ENCODE results near the gene PADI6.

DNA sequence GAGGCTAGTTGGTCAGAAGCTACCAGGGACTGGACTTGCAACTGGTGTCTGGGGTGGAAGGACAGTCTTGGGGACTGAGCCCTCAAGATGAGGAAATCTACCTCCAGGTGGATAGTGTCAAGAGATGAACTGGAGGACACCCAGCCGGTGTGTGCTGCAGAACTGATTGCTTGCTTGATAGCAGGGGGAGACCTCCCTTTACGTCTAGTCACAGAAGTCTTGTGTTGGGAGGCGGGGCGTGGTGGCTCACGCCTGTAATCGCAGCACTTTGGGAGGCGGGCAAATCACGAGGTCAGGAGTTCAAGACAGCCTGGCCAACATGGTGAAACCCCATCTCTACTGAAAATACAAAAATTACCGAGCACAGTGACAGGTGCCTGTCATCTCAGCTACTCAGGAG is 62.6 kb downstream of the PADI6 start:
- TF ChIP-seq, protein P1, sequence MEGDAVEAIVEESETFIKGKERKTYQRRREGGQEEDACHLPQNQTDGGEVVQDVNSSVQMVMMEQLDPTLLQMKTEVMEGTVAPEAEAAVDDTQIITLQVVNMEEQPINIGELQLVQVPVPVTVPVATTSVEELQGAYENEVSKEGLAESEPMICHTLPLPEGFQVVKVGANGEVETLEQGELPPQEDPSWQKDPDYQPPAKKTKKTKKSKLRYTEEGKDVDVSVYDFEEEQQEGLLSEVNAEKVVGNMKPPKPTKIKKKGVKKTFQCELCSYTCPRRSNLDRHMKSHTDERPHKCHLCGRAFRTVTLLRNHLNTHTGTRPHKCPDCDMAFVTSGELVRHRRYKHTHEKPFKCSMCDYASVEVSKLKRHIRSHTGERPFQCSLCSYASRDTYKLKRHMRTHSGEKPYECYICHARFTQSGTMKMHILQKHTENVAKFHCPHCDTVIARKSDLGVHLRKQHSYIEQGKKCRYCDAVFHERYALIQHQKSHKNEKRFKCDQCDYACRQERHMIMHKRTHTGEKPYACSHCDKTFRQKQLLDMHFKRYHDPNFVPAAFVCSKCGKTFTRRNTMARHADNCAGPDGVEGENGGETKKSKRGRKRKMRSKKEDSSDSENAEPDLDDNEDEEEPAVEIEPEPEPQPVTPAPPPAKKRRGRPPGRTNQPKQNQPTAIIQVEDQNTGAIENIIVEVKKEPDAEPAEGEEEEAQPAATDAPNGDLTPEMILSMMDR (IDR thresholded peaks at IDR 0.05; ENCODE audit: control extremely low read depth in 1 of 3, insufficient read depth in 1 of 3, low read depth in 1 of 3, low read length in 3 of 3): no peak
- TF ChIP-seq BACH1 (IDR thresholded peaks at IDR 0.05; ENCODE audit: low read length) (no peak), EZH2 (IDR thresholded peaks at IDR 0.05; ENCODE audit: low read depth, low read length, severe bottlenecking) (no peak), YY1 (IDR thresholded peaks at IDR 0.05; ENCODE audit: low read depth, low read length) (no peak), HDAC2 (IDR thresholded peaks at IDR 0.05; ENCODE audit: borderline replicate concordance in 1 of 2, low read depth in 2 of 2, low read length in 2 of 2) (no peak), POLR2A (IDR thresholded peaks at IDR 0.05; ENCODE audit: control extremely low read depth in 1 of 2, low read depth in 2 of 2, low read length in 2 of 2) (no peak), EP300 (IDR thresholded peaks at IDR 0.05; ENCODE audit: borderline replicate concordance in 1 of 2, low read depth in 2 of 2, low read length in 2 of 2) (no peak), BCL11A (IDR thresholded peaks at IDR 0.05; ENCODE audit: low read depth in 2 of 2, low read length in 2 of 2) (no peak), KDM5A (IDR thresholded peaks at IDR 0.05; ENCODE audit: low read length) (no peak), JUN (IDR thresholded peaks at IDR 0.05; ENCODE audit: low read depth, low read length) (no peak), RNF2 (IDR thresholded peaks at IDR 0.05; ENCODE audit: borderline replicate concordance, low read depth, low read length, missing control alignments, poor library complexity, severe bottlenecking) (no peak)
- TF ChIP-seq, protein P2, sequence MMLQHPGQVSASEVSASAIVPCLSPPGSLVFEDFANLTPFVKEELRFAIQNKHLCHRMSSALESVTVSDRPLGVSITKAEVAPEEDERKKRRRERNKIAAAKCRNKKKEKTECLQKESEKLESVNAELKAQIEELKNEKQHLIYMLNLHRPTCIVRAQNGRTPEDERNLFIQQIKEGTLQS (IDR thresholded peaks at IDR 0.05; ENCODE audit: insufficient read depth, low read depth, low read length): no peak
